ENCODE data around the gene DESI2. TPM values are rescaled to one million over a fixed set of nuclear protein-coding genes. Genes with fewer than 3 reads are reported as not detected.
"Not testable (repeated sequence)": the region's sequence is repeated elsewhere in the genome, so short reads cannot be mapped to it uniquely, and the experiment has no call there.

The DESI2 gene
- total RNA-seq, 1 donor = 22.1 TPM

GRCh38 chr1:244645414-244645813, 7.5 kb upstream of the DESI2 start:
- Histone ChIP-seq H3K9me3 (ENCODE audit: low read depth, low read length) (no peaks in the 10 kb centered on the region), H3K27me3 (ENCODE audit: insufficient read depth, low read length) (peaks cover 3% of the 10 kb centered on the region), H3K4me1 (ENCODE audit: insufficient read depth, low read length) (no peaks in the 10 kb centered on the region), H3K4me3 (ENCODE audit: low read length) (no peak overlapping the region)

- Histone ChIP-seq H3K27me3 (ENCODE audit: insufficient read depth, low read length) (no peaks in the 10 kb centered on the region), H3K4me3 (ENCODE audit: low read length) (no peak overlapping the region), H3K9me3 (ENCODE audit: low read depth, low read length) (no peaks in the 10 kb centered on the region), H3K4me1 (ENCODE audit: insufficient read depth, low read length) (no peaks in the 10 kb centered on the region)
These were observed 7.0 kb upstream of the DESI2 start for GRCh38 chr1:244645890-244646289.

- Histone ChIP-seq H3K27me3 (ENCODE audit: insufficient read depth, low read length) (no peaks in the 10 kb centered on the region), H3K9me3 (ENCODE audit: low read depth, low read length) (no peaks in the 10 kb centered on the region), H3K4me3 (ENCODE audit: low read length) (no peak overlapping the region), H3K4me1 (ENCODE audit: insufficient read depth, low read length) (peaks cover 6% of the 10 kb centered on the region)
These were observed 5.1 kb upstream of the DESI2 start for GRCh38 chr1:244647819-244648218.

- H3K27me3 ChIP-seq (ENCODE audit: insufficient read depth, low read length) = no peaks in the 10 kb centered on the region
- H3K4me1 ChIP-seq (ENCODE audit: insufficient read depth, low read length) = peaks cover 23% of the 10 kb centered on the region
- no peaks in the 10 kb centered on the region for H3K9me3 ChIP-seq (ENCODE audit: low read depth, low read length)
- H3K4me3 ChIP-seq (ENCODE audit: low read length) = peak overlapping the region; percentile 77
These were observed 837 bp upstream of the DESI2 start for GRCh38 chr1:244651956-244652622.

GRCh38 chr1:244653439-244654107, 647 bp downstream of the DESI2 start:
- Histone ChIP-seq H3K27me3 (ENCODE audit: insufficient read depth, low read length) (no peaks in the 10 kb centered on the region), H3K4me1 (ENCODE audit: insufficient read depth, low read length) (peaks cover 23% of the 10 kb centered on the region), H3K9me3 (ENCODE audit: low read depth, low read length) (no peaks in the 10 kb centered on the region), H3K4me3 (ENCODE audit: low read length) (peak overlapping the region; percentile 77)

- H3K27me3 ChIP-seq (ENCODE audit: insufficient read depth, low read length) = no peaks in the 10 kb centered on the region
- H3K4me3 ChIP-seq (ENCODE audit: low read length) = peak overlapping the region; percentile 77
- H3K9me3 ChIP-seq (ENCODE audit: low read depth, low read length) = no peaks in the 10 kb centered on the region
- peaks cover 23% of the 10 kb centered on the region for H3K4me1 ChIP-seq (ENCODE audit: insufficient read depth, low read length)
These were observed 1.4 kb downstream of the DESI2 start for GRCh38 chr1:244654108-244655038.

- H3K4me1 ChIP-seq (ENCODE audit: insufficient read depth, low read length) = peaks cover 23% of the 10 kb centered on the region
- H3K4me3 ChIP-seq (ENCODE audit: low read length) = no peak overlapping the region
- no peaks in the 10 kb centered on the region for H3K27me3 ChIP-seq (ENCODE audit: insufficient read depth, low read length)
- no peaks in the 10 kb centered on the region for H3K9me3 ChIP-seq (ENCODE audit: low read depth, low read length)
These were observed 2.3 kb downstream of the DESI2 start for GRCh38 chr1:244655186-244655585.

- H3K4me3 ChIP-seq (ENCODE audit: low read length) = no peak overlapping the region
- H3K9me3 ChIP-seq (ENCODE audit: low read depth, low read length) = no peaks in the 10 kb centered on the region
- no peaks in the 10 kb centered on the region for H3K27me3 ChIP-seq (ENCODE audit: insufficient read depth, low read length)
- H3K4me1 ChIP-seq (ENCODE audit: insufficient read depth, low read length) = peaks cover 17% of the 10 kb centered on the region
These were observed 4.5 kb downstream of the DESI2 start for GRCh38 chr1:244657421-244657820.

- no peaks in the 10 kb centered on the region for H3K27me3 ChIP-seq (ENCODE audit: insufficient read depth, low read length)
- H3K4me1 ChIP-seq (ENCODE audit: insufficient read depth, low read length) = peaks cover 8% of the 10 kb centered on the region
- no peaks in the 10 kb centered on the region for H3K9me3 ChIP-seq (ENCODE audit: low read depth, low read length)
- H3K4me3 ChIP-seq (ENCODE audit: low read length) = no peak overlapping the region
These were observed 6.8 kb downstream of the DESI2 start for GRCh38 chr1:244659694-244660093.

- Histone ChIP-seq H3K4me3 (ENCODE audit: low read length) (no peak overlapping the region), H3K4me1 (ENCODE audit: insufficient read depth, low read length) (peaks cover 13% of the 10 kb centered on the region), H3K9me3 (ENCODE audit: low read depth, low read length) (no peaks in the 10 kb centered on the region), H3K27me3 (ENCODE audit: insufficient read depth, low read length) (no peaks in the 10 kb centered on the region)
These were observed 7.7 kb downstream of the DESI2 start for GRCh38 chr1:244660595-244660994.

- H3K4me3 ChIP-seq (ENCODE audit: low read length); H3K9me3 ChIP-seq (ENCODE audit: low read depth, low read length); H3K27me3 ChIP-seq (ENCODE audit: insufficient read depth, low read length): not testable (repeated sequence)
- H3K4me1 ChIP-seq (ENCODE audit: insufficient read depth, low read length) = peaks cover 20% of the 10 kb centered on the region
These were observed 8.8 kb downstream of the DESI2 start for GRCh38 chr1:244661569-244662312.

- Histone ChIP-seq H3K4me3 (ENCODE audit: low read length) (no peak overlapping the region), H3K9me3 (ENCODE audit: low read depth, low read length) (no peaks in the 10 kb centered on the region), H3K27me3 (ENCODE audit: insufficient read depth, low read length) (no peaks in the 10 kb centered on the region), H3K4me1 (ENCODE audit: insufficient read depth, low read length) (peaks cover 20% of the 10 kb centered on the region)
These were observed 9.7 kb downstream of the DESI2 start for GRCh38 chr1:244662599-244662998.

- Histone ChIP-seq H3K4me1 (ENCODE audit: insufficient read depth, low read length) (peaks cover 20% of the 10 kb centered on the region), H3K4me3 (ENCODE audit: low read length) (no peak overlapping the region), H3K9me3 (ENCODE audit: low read depth, low read length) (no peaks in the 10 kb centered on the region), H3K27me3 (ENCODE audit: insufficient read depth, low read length) (no peaks in the 10 kb centered on the region)
These were observed 11.4 kb downstream of the DESI2 start for GRCh38 chr1:244664353-244664752.

GRCh38 chr1:244665771-244666217, 12.9 kb downstream of the DESI2 start:
- Histone ChIP-seq H3K9me3 (ENCODE audit: low read depth, low read length) (no peaks in the 10 kb centered on the region), H3K4me3 (ENCODE audit: low read length) (no peak overlapping the region), H3K27me3 (ENCODE audit: insufficient read depth, low read length) (no peaks in the 10 kb centered on the region), H3K4me1 (ENCODE audit: insufficient read depth, low read length) (peaks cover 20% of the 10 kb centered on the region)
